ENCODE measurements around the gene CLEC4F.

DNA sequence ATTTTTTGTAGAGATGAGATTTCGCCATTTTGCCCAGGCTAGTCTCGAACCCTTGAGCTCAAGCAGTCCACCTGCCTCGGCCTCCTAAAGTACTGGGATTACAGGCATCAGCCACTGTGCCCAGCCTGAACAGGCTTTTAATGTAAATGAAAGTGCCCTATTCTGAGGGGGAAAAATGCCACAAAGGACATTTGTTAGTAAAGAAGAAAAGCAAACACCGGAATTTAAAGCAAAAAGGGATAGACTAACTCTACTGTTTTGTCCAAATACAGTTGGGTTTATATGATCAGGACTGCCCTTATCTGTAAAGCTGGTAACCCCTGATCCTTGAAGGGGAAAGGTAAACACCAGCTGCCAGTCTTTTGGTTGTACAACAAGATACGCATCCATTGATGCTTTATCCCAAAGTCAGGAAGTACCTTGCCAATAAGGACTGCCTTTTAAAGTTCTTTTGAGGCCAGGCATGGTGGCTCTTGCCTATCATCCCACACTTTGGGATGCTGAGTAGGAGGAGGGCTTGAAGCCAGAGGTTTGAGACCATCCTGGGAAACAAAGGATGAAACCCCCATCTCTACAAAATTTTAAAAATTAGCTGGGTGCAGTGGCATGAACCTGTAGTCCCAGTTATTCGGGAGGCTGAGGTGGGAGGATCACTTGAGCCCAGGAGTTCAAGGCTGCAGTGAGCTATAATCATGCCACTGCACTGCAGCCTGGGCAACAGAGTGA, 13.1 kb downstream of the CLEC4F start:
- TF ChIP-seq, protein P1, sequence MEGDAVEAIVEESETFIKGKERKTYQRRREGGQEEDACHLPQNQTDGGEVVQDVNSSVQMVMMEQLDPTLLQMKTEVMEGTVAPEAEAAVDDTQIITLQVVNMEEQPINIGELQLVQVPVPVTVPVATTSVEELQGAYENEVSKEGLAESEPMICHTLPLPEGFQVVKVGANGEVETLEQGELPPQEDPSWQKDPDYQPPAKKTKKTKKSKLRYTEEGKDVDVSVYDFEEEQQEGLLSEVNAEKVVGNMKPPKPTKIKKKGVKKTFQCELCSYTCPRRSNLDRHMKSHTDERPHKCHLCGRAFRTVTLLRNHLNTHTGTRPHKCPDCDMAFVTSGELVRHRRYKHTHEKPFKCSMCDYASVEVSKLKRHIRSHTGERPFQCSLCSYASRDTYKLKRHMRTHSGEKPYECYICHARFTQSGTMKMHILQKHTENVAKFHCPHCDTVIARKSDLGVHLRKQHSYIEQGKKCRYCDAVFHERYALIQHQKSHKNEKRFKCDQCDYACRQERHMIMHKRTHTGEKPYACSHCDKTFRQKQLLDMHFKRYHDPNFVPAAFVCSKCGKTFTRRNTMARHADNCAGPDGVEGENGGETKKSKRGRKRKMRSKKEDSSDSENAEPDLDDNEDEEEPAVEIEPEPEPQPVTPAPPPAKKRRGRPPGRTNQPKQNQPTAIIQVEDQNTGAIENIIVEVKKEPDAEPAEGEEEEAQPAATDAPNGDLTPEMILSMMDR (conservative IDR thresholded peaks at IDR 0.05) = no peak
- TF ChIP-seq EZH2 (IDR thresholded peaks at IDR 0.05; ENCODE audit: low read depth) = no peak

Measured in PC-9 (cell line).